ENCODE measurements around the gene HOXD3.

HOXD3 gene

GRCh38 chr2:176160251-176160985 lies 3.3 kb downstream of the HOXD3 start:
- no peak for DNase-seq (ENCODE audit: low read depth)
- TF ChIP-seq POLR2A (IDR thresholded peaks at IDR 0.05; ENCODE audit: extremely low read depth, insufficient read length): no peak
- TF ChIP-seq CTCF (IDR thresholded peaks at IDR 0.05; ENCODE audit: low read depth, low read length): no peak
- TF ChIP-seq MYC (IDR thresholded peaks at IDR 0.05; ENCODE audit: low read depth, low read length): no peak
- no peak for TF ChIP-seq MAX (IDR thresholded peaks at IDR 0.05; ENCODE audit: low read depth, low read length)
- no peak overlapping the region for H3K4me3 ChIP-seq (ENCODE audit: low read depth, low read length)

GRCh38 chr2:176160986-176161824 lies 4.1 kb downstream of the HOXD3 start:
- TF ChIP-seq MAX (IDR thresholded peaks at IDR 0.05; ENCODE audit: low read depth, low read length) (no peak), POLR2A (IDR thresholded peaks at IDR 0.05; ENCODE audit: extremely low read depth, insufficient read length) (no peak), MYC (IDR thresholded peaks at IDR 0.05; ENCODE audit: low read depth, low read length) (no peak), CTCF (IDR thresholded peaks at IDR 0.05; ENCODE audit: low read depth, low read length) (no peak)
- DNase-seq (ENCODE audit: low read depth): no peak
- H3K4me3 ChIP-seq (ENCODE audit: low read depth, low read length): no peak overlapping the region

GRCh38 chr2:176161825-176162626 lies 4.9 kb downstream of the HOXD3 start:
- H3K4me3 ChIP-seq (ENCODE audit: low read depth, low read length): no peak overlapping the region
- no peak for TF ChIP-seq CTCF (IDR thresholded peaks at IDR 0.05; ENCODE audit: low read depth, low read length)
- TF ChIP-seq MAX (IDR thresholded peaks at IDR 0.05; ENCODE audit: low read depth, low read length): no peak
- no peak for TF ChIP-seq POLR2A (IDR thresholded peaks at IDR 0.05; ENCODE audit: extremely low read depth, insufficient read length)
- DNase-seq (ENCODE audit: low read depth): no peak

- no peak for DNase-seq (ENCODE audit: low read depth)
- no peak for TF ChIP-seq CTCF (IDR thresholded peaks at IDR 0.05; ENCODE audit: low read depth, low read length)
- no peak for TF ChIP-seq MYC (IDR thresholded peaks at IDR 0.05; ENCODE audit: low read depth, low read length)
- TF ChIP-seq MAX (IDR thresholded peaks at IDR 0.05; ENCODE audit: low read depth, low read length): no peak
- H3K4me3 ChIP-seq (ENCODE audit: low read depth, low read length): no peak overlapping the region
Measured at GRCh38 chr2:176162911-176163671, 6.0 kb downstream of the HOXD3 start.

GRCh38 chr2:176163672-176164056 lies 6.6 kb downstream of the HOXD3 start:
- TF ChIP-seq CTCF (IDR thresholded peaks at IDR 0.05; ENCODE audit: low read depth, low read length) (no peak), MYC (IDR thresholded peaks at IDR 0.05; ENCODE audit: low read depth, low read length) (no peak), POLR2A (IDR thresholded peaks at IDR 0.05; ENCODE audit: extremely low read depth, insufficient read length) (no peak), MAX (IDR thresholded peaks at IDR 0.05; ENCODE audit: low read depth, low read length) (no peak)
- DNase-seq (ENCODE audit: low read depth): no peak
- H3K4me3 ChIP-seq (ENCODE audit: low read depth, low read length): no peak overlapping the region
